Adrenal gland (tissue), 12 donors: ENCODE results near the gene SCN1A. TPM values are rescaled to one million over a fixed set of nuclear protein-coding genes. Genes with fewer than 3 reads are reported as not detected.

Experiments used
- DNase-seq, 7 donors: peaks; one replicate each; pipeline ENCODE4 v3.0.0-alpha.2; 2019 to 2020
- H3K27ac ChIP-seq, 5 donors: fragments of 200-600 bp; sonication (generic) in 4 of 5; 1 replicate in 3 of 5; 2 replicates in 2 of 5; pipeline versions ENCODE4 v1.5.1 to v1.8.0; 2016 to 2020; ENCODE audit warnings: mild to moderate bottlenecking in 1 of 5
- H3K27me3 ChIP-seq: fragments of 200-600 bp; 2 replicates; pipeline ENCODE4 v1.8.0; 2021
- H3K36me3 ChIP-seq, 2 donors: fragments of 200-600 bp; replicated peaks in 1 of 2; 1 replicate in 1 of 2; 2 replicates in 1 of 2; pipeline versions ENCODE4 v1.5.1 to v1.8.0; 2018 to 2022
- H3K4me1 ChIP-seq, 2 donors: fragments of 200-600 bp; replicated peaks in 1 of 2; 1 replicate in 1 of 2; 2 replicates in 1 of 2; pipeline versions ENCODE4 v1.5.1 to v1.8.0; 2018 to 2021
- H3K4me3 ChIP-seq, 4 donors: fragments of 200-600 bp; sonication (generic) in 3 of 4; one replicate each; pipeline ENCODE4 v1.5.1; 2016 to 2018
- H3K9me3 ChIP-seq, 3 donors: fragments of 200-600 bp; sonication (generic) in 1 of 3; replicated peaks in 1 of 3; 1 replicate in 2 of 3; 2 replicates in 1 of 3; pipeline versions ENCODE4 v1.5.1 to v1.8.0; 2016 to 2021
- CTCF ChIP-seq, 6 experiments: fragments of 450-650 bp in 4 of 6; fragments of 200-600 bp in 2 of 6; sonication (generic) in 1 of 6; IDR thresholded peaks; 1 replicate in 5 of 6; 2 replicates in 1 of 6; pipeline versions ENCODE4 v1.5.1 to v1.8.0; 2016 to 2021; ENCODE audit warnings: antibody characterized with exemption in 6 of 6, mild to moderate bottlenecking in 2 of 6, moderate library complexity in 1 of 6
- POLR2A ChIP-seq, 2 donors: fragments of 450-650 bp; IDR thresholded peaks; one replicate each; pipeline ENCODE4 v1.6.1; 2017; ENCODE audit warnings: antibody characterized with exemption in 2 of 2, mild to moderate bottlenecking in 2 of 2, moderate library complexity in 1 of 2
- WGBS, 4 donors: extraction: QIAGEN DNeasy Blood & Tissue Kit in 2 of 4; methylation state at CpG; one replicate each; pipeline versions ENCODE4 v1.1.5 to v1.1.7; 2013 to 2017; 5-methylcytosine and 5-hydroxymethylcytosine counted together
- intact Hi-C, 2 donors: fragments of 100-400 bp; cut with DNase I; formaldehyde crosslinking; loops; one replicate each; pipeline versions ENCODE4 v1.14.1 to v1.15.0; 2022 to 2023
- polyA plus RNA-seq, 3 donors: library from polyadenylated mRNA; stranded (reverse); fragments of 200-250 nt in 2 of 3; fragments of 350-450 nt in 1 of 3; fragmentation: Illumina TruSeq in 1 of 3; extraction: RNeasy Lipid Tissue Mini Kit (QIAGEN cat#74804) in 1 of 3; gene quantifications; one replicate each; pipeline ENCODE4 v1.2.3, GENCODE V29; 2013 to 2014
- total RNA-seq, 9 donors: library from RNA; depleted of rRNA in 4 of 9; stranded (reverse); fragments of >200 nt in 4 of 9; fragments of 120-200 nt in 1 of 9; fragmentation: NEBNext Ultra II Directional in 1 of 9; extraction: Animal tissue kit (Norgen Biotek cat#: 25700) in 1 of 9; gene quantifications; one replicate each; pipeline versions ENCODE4 v1.1.0 to v1.2.4, GENCODE V29; 2013 to 2023
- donor health status: healthy with polysubstance abuse.
- donor health status: Bipolar disorder and iron deficiency.
- donor health status: DM: yes; HTN: yes; CAD: no.
- donor health status: DM: no; HTN: no; CAD: no.
- donor health status: DM: no; HTN: no; CAD: no.
- donor health status: DM: yes; HTN: yes; CAD: no.

The SCN1A gene
- total and polyA plus RNA-seq, 12 donors, result 0.07 to 8.9 (median 0.22) TPM; not detected in 4

DNA sequence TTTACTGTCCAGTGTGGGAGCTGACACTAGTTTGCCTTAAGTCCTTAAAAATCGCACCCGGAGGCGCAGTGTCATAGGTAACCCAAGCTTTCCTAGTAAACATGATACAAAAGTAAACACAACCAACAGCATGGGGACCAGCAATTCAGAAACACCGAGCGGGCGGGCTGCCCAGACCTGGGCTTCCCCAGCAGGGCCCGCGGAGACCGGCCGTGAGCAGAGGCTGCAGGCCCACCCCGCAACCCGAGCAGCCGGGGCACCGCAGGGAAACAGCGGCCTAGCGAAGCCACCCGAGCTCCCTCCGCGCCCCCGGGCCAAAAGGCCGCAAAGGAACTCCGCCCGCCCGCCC lies 174.5 kb downstream of the SCN1A start:
- H3K4me1 ChIP-seq, result peaks cover 0 to 19% of the 10 kb centered on the region in 2 donors
- peak in 1 of 7 donors; percentile 77 for DNase-seq
- TF ChIP-seq POLR2A (IDR thresholded peaks at IDR 0.05) (no peak), CTCF (IDR thresholded peaks at IDR 0.05) (no peak)
- intact Hi-C loops, result loop anchor here in 1 of 2 donors (5.0 kb wide), 1 partner anchor 174 kb away; the partner anchor contains the start of gene SCN1A
- no peaks in the 10 kb centered on the region for H3K27me3 ChIP-seq
- 0 to 1% (median 0%) methylated on average over 7 to 24 of the region's 24 CpGs for WGBS, 4 donors
- no peaks in the 10 kb centered on the region for H3K36me3 ChIP-seq
- peak overlapping the region in 3 of 4 donors; percentile 40 to 72 (median 63) for H3K4me3 ChIP-seq
- no peaks in the 10 kb centered on the region for H3K9me3 ChIP-seq
- H3K27ac ChIP-seq, result peak overlapping the region in 4 of 5 donors; percentile 65 to 90 (median 85)

GRCh38 chr2:165952741-165953211 lies 175.0 kb downstream of the SCN1A start:
- Histone ChIP-seq H3K4me1 (peaks cover 0 to 19% of the 10 kb centered on the region in 2 donors), H3K27me3 (no peaks in the 10 kb centered on the region), H3K36me3 (no peaks in the 10 kb centered on the region), H3K4me3 (peak overlapping the region in 3 of 4 donors; percentile 40 to 72 (median 63)), H3K27ac (peak overlapping the region in 2 of 5 donors; percentile 84 to 86), H3K9me3 (no peaks in the 10 kb centered on the region)
- TF ChIP-seq POLR2A (IDR thresholded peaks at IDR 0.05), result no peak
- no peak for TF ChIP-seq CTCF (IDR thresholded peaks at IDR 0.05)
- 13 to 20% (median 18%) methylated on average over 4 of the region's 4 CpGs for WGBS, 4 donors
- no peak for DNase-seq
- intact Hi-C loops, result loop anchor here in 1 of 2 donors (5.0 kb wide), 1 partner anchor 175 kb away; the partner anchor contains the start of gene SCN1A

DNA sequence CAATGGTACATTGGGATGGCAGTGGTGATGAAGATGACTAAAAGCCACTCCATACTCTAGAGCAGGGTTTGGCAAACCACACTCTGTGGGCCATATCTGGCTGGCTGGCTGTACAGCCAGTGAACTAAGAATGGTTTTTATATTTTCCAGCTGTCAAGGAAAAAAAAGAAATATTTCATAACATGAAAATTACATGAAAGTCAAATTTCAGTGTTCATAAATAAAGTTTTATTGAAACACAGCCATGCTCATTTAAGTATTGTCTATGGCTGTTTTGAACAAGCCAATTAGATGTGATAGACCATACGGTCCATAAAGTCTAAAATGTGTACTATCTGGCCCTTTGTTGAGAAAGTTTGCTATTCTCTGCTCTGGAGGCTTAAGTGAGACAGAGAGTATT lies 175.7 kb downstream of the SCN1A start:
- peak overlapping the region in 1 of 4 donors; percentile 72 for H3K4me3 ChIP-seq
- TF ChIP-seq CTCF (IDR thresholded peaks at IDR 0.05) (no peak), POLR2A (IDR thresholded peaks at IDR 0.05) (no peak)
- no peak for DNase-seq
- H3K27me3 ChIP-seq, result no peaks in the 10 kb centered on the region
- H3K4me1 ChIP-seq, result peaks cover 0 to 19% of the 10 kb centered on the region in 2 donors
- WGBS, 4 donors, result 0 to 8% (median 1%) methylated on average over 1 of the region's 1 CpG
- no peak overlapping the region for H3K27ac ChIP-seq
- H3K9me3 ChIP-seq, result no peaks in the 10 kb centered on the region
- H3K36me3 ChIP-seq, result no peaks in the 10 kb centered on the region
- intact Hi-C loops, result loop anchor here in 1 of 2 donors (5.0 kb wide), 1 partner anchor 175 kb away; the partner anchor contains the start of gene SCN1A

- Histone ChIP-seq H3K36me3 (no peaks in the 10 kb centered on the region), H3K4me3 (no peak overlapping the region), H3K27me3 (no peaks in the 10 kb centered on the region), H3K9me3 (no peaks in the 10 kb centered on the region), H3K27ac (no peak overlapping the region), H3K4me1 (peaks cover 0 to 19% of the 10 kb centered on the region in 2 donors)
- 86 to 98% (median 94%) methylated on average over 3 of the region's 3 CpGs for WGBS, 4 donors
- no peak for DNase-seq
- intact Hi-C loops, result loop anchor here in 1 of 2 donors (5.0 kb wide), 1 partner anchor 177 kb away; the partner anchor contains the start of gene SCN1A
- no peak for TF ChIP-seq POLR2A (IDR thresholded peaks at IDR 0.05)
- no peak for TF ChIP-seq CTCF (IDR thresholded peaks at IDR 0.05)
Measured at GRCh38 chr2:165950438-165950837, 177.4 kb downstream of the SCN1A start.
